BLaER1 treated with 17β-estradiol and CSF1 and Interleukin-3, amounts not matched to agents 10 nM and 100 nM (cell line): ENCODE data around the gene CHCHD6.

ENCODE experiments used
- H3K27ac ChIP-seq, 11 experiments: shearing (Covaris generic); formaldehyde crosslinking; 2 replicates each; pipeline ENCODE4 v1.8.1; 2022
- H3K27me3 ChIP-seq, 11 experiments: shearing (Covaris generic); formaldehyde crosslinking; 2 replicates each; pipeline ENCODE4 v1.8.1; 2022
- H3K36me3 ChIP-seq, 11 experiments: shearing (Covaris generic); formaldehyde crosslinking; 2 replicates each; pipeline ENCODE4 v1.8.1; 2022
- H3K4me1 ChIP-seq, 10 experiments: shearing (Covaris generic); formaldehyde crosslinking; 2 replicates each; pipeline ENCODE4 v1.8.1; 2022
- H3K4me2 ChIP-seq, 11 experiments: shearing (Covaris generic); formaldehyde crosslinking; 2 replicates each; pipeline ENCODE4 v1.8.1; 2022
- H3K4me3 ChIP-seq, 10 experiments: shearing (Covaris generic); formaldehyde crosslinking; 2 replicates each; pipeline ENCODE4 v1.8.1; 2022
- H3K9ac ChIP-seq, 11 experiments: shearing (Covaris generic); formaldehyde crosslinking; 2 replicates each; pipeline ENCODE4 v1.8.1; 2022
- H3K9me3 ChIP-seq, 11 experiments: shearing (Covaris generic); formaldehyde crosslinking; replicated peaks in 1 of 11; 2 replicates each; pipeline ENCODE4 v1.8.1; 2022
- H4K20me1 ChIP-seq, 11 experiments: shearing (Covaris generic); formaldehyde crosslinking; 2 replicates each; pipeline ENCODE4 v1.8.1; 2022
- Cebpa-rat ChIP-seq, 11 experiments: shearing (Covaris generic); IDR thresholded peaks; 2 replicates each; pipeline ENCODE4 v1.8.1; 2022

CHCHD6 gene

DNA sequence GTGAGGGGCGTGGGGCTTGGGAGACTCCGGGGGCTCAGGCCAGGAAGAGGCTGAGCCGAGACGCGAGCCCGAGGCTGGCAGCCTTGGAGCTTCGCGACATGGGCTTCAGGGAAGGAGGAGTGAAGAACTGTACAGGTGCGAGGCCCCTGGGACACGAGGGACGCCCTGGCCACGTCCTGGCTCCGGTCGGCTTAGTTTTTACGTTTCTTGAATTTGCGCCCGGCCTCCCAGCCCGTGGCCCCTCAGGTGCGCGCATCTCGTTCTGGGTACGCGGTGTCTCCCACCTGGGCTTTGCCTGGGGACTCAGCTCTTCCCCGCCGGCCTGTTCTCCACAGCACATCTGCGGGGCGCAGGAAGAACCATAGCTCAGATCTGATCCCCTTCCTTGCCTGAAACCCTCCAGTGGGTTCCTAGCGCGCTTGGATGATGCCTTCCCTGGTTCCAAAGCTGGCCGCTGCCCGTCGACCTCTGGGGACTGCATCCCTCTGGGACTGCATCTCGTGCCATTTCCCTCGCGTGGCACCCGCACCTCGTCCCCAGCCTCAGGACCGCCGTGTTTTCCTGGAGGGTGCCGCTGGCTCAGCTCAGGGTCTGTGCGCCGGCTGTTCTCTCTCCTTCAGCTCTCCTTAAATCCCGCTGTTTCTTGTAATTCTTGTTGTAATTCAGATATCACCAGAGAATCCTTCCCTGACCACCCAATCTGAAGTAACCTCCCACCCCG, 614 bp downstream of the CHCHD6 start:
- peaks cover 13 to 22% (median 18%) of the 10 kb centered on the region in 10 experiments; a peak in 18 of 20 replicates for H3K4me1 ChIP-seq
- H3K4me2 ChIP-seq, result peak overlapping the region; percentile 97 to 99 (median 99)
- peaks cover 5 to 14% (median 8%) of the 10 kb centered on the region in 11 experiments; a peak in 13 of 22 replicates for H3K9me3 ChIP-seq
- H3K9ac ChIP-seq, result peak overlapping the region; percentile 64 to 83 (median 76)
- H3K36me3 ChIP-seq, result peaks cover 0 to 14% (median 7%) of the 10 kb centered on the region in 11 experiments; a peak in 9 of 22 replicates
- no peak for TF ChIP-seq Cebpa-rat (IDR thresholded peaks at IDR 0.05)
- H3K27ac ChIP-seq, result peak overlapping the region in 9 of 11 experiments; percentile 31 to 67 (median 43); a peak in 12 of 22 replicates
- no peaks in the 10 kb centered on the region for H3K27me3 ChIP-seq
- peaks cover 0 to 31% (median 0%) of the 10 kb centered on the region in 11 experiments; a peak in 3 of 22 replicates for H4K20me1 ChIP-seq
- peak overlapping the region; percentile 66 to 84 (median 78) for H3K4me3 ChIP-seq

DNA sequence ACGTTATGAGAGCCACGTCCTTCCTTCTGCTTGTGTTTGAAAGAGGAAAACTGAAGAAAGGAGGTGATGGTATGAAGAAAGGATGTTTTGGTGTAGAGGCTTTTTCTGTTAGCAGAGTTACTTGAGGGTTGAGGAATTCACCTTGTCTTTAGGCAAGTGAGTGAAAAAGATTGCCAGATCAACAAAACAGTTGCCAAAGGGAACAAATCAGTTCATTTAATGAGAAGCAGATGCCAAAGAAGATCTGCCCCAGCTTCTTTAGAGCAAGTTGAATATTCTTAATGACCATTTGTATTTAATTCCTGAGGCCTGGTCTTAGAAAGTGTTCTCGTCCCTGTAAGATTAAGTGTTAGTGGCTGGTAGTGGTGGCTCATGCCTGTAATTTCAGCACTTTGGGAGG, 2.6 kb downstream of the CHCHD6 start:
- no peak for TF ChIP-seq Cebpa-rat (IDR thresholded peaks at IDR 0.05)
- Histone ChIP-seq H3K4me1 (peaks cover 13 to 20% (median 17%) of the 10 kb centered on the region in 10 experiments; a peak in 18 of 20 replicates), H3K9me3 (peaks cover 0 to 10% (median 7%) of the 10 kb centered on the region in 11 experiments; a peak in 8 of 22 replicates), H3K4me2 (no peak overlapping the region), H3K4me3 (no peak overlapping the region), H4K20me1 (peaks cover 0 to 39% (median 0%) of the 10 kb centered on the region in 11 experiments; a peak in 8 of 22 replicates), H3K36me3 (peaks cover 0 to 14% (median 7%) of the 10 kb centered on the region in 11 experiments; a peak in 9 of 22 replicates), H3K27me3 (no peaks in the 10 kb centered on the region), H3K27ac (no peak overlapping the region), H3K9ac (no peak overlapping the region)

DNA sequence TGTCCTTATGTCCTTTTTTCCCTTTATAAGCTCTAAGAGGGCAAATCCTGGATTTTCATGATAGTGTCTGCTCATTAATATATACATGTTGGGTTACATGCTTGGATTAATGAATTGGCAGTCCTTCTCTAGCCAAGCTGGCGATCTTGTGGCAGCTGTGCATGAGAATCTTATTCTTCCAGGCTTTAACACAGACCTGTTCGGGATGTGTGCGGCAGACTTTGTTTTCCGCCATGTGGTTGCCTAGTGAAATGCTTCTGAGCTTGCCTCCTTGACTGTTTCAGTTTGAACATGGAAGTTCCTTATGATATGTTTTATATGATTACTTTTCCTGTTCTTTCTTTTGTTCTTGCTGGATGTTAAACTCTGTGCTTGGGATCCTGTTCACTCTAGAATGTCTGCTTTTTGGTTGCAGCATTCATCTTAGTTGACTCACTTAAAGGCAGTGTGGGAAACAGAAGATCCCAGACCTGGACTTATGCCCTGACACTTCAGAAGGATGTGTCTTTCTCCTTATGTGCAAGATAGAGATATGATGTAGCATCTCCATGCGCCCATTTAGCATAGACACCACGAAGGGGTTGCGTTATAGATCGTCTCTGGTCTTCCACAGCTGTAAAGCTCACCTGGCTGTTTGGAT, 7.2 kb downstream of the CHCHD6 start:
- Histone ChIP-seq H3K4me3 (no peak overlapping the region), H3K9me3 (peaks cover 0 to 10% (median 6%) of the 10 kb centered on the region in 11 experiments; a peak in 5 of 22 replicates), H3K27ac (no peak overlapping the region), H4K20me1 (peaks cover 0 to 67% (median 22%) of the 10 kb centered on the region in 11 experiments; a peak in 12 of 22 replicates), H3K9ac (no peak overlapping the region), H3K36me3 (peaks cover 0 to 14% (median 7%) of the 10 kb centered on the region in 11 experiments; a peak in 9 of 22 replicates), H3K4me2 (no peak overlapping the region), H3K27me3 (no peaks in the 10 kb centered on the region), H3K4me1 (peaks cover 7 to 13% (median 9%) of the 10 kb centered on the region in 10 experiments; a peak in 12 of 20 replicates)
- no peak for TF ChIP-seq Cebpa-rat (IDR thresholded peaks at IDR 0.05)

DNA sequence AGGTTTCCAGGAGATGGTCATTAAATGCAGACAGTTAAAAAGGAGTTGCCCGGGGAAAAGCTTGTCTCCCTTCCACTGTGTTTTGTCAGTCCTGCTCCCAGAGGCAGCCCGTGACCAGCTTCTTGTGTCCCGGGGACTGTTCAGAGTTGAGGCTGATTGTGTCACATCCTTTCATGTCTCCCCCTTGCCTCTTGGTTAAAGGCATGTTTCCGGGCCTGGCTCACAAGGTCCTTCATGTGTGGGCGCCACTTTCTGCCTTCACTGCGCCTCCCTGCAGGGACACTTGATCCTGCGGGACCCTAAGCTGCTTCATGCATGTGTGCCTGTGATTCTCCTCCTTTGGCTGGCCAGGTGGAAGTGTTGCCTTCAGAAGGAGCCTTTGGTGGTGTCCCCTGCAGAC, 9.2 kb downstream of the CHCHD6 start:
- H3K4me1 ChIP-seq, result peaks cover 7 to 13% (median 9%) of the 10 kb centered on the region in 10 experiments; a peak in 12 of 20 replicates
- TF ChIP-seq Cebpa-rat (IDR thresholded peaks at IDR 0.05), result no peak
- no peak overlapping the region for H3K27ac ChIP-seq
- H3K9ac ChIP-seq, result no peak overlapping the region
- H4K20me1 ChIP-seq, result peaks cover 0 to 72% (median 33%) of the 10 kb centered on the region in 11 experiments; a peak in 13 of 22 replicates
- no peaks in the 10 kb centered on the region for H3K27me3 ChIP-seq
- H3K4me2 ChIP-seq, result peak overlapping the region in 9 of 11 experiments; percentile 4 to 50 (median 27); a peak in 10 of 22 replicates
- no peak overlapping the region for H3K4me3 ChIP-seq
- H3K9me3 ChIP-seq, result peaks cover 0 to 10% (median 6%) of the 10 kb centered on the region in 11 experiments; a peak in 5 of 22 replicates
- H3K36me3 ChIP-seq, result peaks cover 0 to 7% (median 1%) of the 10 kb centered on the region in 11 experiments; a peak in 5 of 22 replicates

DNA sequence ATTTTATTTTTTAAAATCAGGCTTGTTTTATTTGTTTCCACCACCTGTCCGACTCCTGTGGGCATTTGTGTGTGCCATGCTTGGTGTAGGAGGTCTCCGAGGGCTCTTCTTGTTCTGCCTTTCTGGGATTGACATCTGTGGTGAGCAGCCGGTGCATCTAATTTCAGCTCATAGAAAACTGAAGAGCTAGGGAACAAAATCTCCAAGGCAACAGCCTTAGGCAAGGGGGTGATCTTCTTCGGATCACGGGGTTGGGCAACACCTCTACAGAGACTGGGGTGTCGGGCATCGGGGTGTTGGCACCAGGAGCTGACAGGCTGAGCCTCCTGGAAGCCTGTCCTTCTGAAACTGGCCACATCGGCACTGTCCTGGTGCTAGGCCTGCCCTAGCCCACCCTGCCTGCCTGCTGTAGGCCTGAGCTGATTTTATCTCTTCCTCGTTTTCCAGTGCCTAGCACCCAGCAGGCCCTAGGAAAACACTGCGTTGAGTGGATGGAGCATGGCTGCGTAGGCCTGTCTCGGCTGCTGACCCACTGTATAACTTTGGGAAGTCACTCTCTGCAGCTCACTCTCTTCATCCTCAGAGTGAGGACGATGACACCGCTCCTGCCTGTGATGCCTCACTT, 10.3 kb downstream of the CHCHD6 start:
- Histone ChIP-seq H3K9ac (no peak overlapping the region), H3K4me1 (peaks cover 7 to 14% (median 9%) of the 10 kb centered on the region in 10 experiments; a peak in 12 of 20 replicates), H3K36me3 (no peaks in the 10 kb centered on the region; a peak in 1 of 22 replicates), H4K20me1 (peaks cover 0 to 84% (median 44%) of the 10 kb centered on the region in 11 experiments; a peak in 13 of 22 replicates), H3K9me3 (peaks cover 0 to 6% (median 3%) of the 10 kb centered on the region in 11 experiments; a peak in 3 of 22 replicates), H3K27me3 (no peaks in the 10 kb centered on the region), H3K27ac (no peak overlapping the region), H3K4me2 (no peak overlapping the region), H3K4me3 (no peak overlapping the region)
- TF ChIP-seq Cebpa-rat (IDR thresholded peaks at IDR 0.05), result no peak

DNA sequence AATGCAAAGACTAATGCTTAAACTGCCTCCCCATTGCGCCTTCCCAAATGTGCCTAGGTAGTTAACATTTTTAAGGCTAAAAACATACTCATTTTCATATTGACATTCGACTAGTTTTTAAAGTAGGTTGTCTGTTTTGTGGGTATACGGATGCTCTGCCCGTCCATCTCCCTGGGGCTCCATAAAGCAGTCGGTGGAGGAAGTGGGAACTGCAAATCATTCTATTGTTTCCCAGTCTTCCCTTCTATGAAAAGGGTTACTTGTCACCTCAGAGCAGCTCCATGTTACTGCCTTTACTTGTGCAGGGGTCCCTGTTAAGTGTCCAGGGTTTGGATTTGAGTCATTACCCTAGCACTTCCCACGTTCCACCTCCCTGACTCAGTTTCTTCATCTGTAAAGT, 10.9 kb downstream of the CHCHD6 start:
- TF ChIP-seq Cebpa-rat (IDR thresholded peaks at IDR 0.05), result no peak
- Histone ChIP-seq H3K4me2 (no peak overlapping the region), H3K4me1 (peaks cover 7 to 14% (median 9%) of the 10 kb centered on the region in 10 experiments; a peak in 12 of 20 replicates), H3K27me3 (no peaks in the 10 kb centered on the region), H3K9me3 (0 out of 22 replicates have a peak, but pooled peaks cover 0 to under 1% (median 0%) of the 10 kb centered on the region in 11 experiments), H3K4me3 (no peak overlapping the region), H4K20me1 (peaks cover 0 to 89% (median 45%) of the 10 kb centered on the region in 11 experiments; a peak in 13 of 22 replicates), H3K36me3 (no peaks in the 10 kb centered on the region), H3K9ac (no peak overlapping the region), H3K27ac (no peak overlapping the region)

DNA sequence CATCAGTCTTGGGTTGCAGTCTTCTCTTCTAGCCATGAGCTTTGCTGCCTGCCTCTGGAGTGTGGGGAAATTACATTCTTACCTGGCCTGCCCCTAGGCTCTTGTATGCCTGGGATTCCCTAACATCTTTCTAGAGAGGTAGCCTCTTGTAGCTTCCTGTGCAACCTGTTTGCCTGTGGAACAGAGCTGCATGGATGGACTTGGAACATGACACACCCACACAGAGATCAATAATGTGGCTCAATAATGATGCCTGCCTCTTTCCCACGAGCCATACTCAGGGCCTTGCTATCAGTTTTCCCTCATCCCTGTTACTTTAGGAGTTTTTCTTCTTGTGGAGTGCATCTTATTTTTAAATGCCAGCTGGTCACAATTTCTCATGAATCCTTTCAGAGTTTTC, 11.4 kb downstream of the CHCHD6 start:
- no peak overlapping the region for H3K27ac ChIP-seq
- no peaks in the 10 kb centered on the region for H3K27me3 ChIP-seq
- peaks cover 0 to 94% (median 50%) of the 10 kb centered on the region in 11 experiments; a peak in 13 of 22 replicates for H4K20me1 ChIP-seq
- H3K4me3 ChIP-seq, result no peak overlapping the region
- H3K9me3 ChIP-seq, result no peaks in the 10 kb centered on the region
- no peak for TF ChIP-seq Cebpa-rat (IDR thresholded peaks at IDR 0.05)
- H3K4me2 ChIP-seq, result no peak overlapping the region; a peak in 1 of 22 replicates
- H3K4me1 ChIP-seq, result peaks cover 7 to 14% (median 9%) of the 10 kb centered on the region in 10 experiments; a peak in 12 of 20 replicates
- H3K36me3 ChIP-seq, result no peaks in the 10 kb centered on the region
- no peak overlapping the region for H3K9ac ChIP-seq

DNA sequence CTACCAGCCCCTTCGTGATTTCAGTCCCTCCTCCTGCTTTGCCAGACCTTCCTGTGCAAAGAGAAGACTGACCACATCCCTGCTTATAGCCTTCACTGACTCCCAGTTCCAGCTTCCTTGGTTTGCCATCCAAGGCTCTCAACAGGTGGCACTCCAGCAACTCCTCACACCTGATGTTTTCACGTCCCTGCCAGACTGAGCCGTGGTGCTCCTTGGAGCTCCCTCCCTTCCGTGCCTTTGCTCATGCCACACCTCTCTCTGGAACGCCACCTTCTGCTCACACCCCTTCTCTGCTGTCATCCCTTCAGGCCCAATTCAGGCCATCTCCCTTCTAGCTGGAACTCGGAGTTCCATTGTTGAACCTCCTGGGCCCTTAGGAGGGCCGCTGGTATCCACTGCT, 12.0 kb downstream of the CHCHD6 start:
- Histone ChIP-seq H3K27me3 (no peaks in the 10 kb centered on the region), H3K36me3 (no peaks in the 10 kb centered on the region), H3K27ac (no peak overlapping the region), H3K9me3 (no peaks in the 10 kb centered on the region), H3K4me2 (peak overlapping the region in 1 of 11 experiments; percentile 15; a peak in 1 of 22 replicates), H3K4me1 (peaks cover 7 to 14% (median 9%) of the 10 kb centered on the region in 10 experiments; a peak in 12 of 20 replicates), H3K9ac (no peak overlapping the region), H3K4me3 (no peak overlapping the region), H4K20me1 (peaks cover 0 to 98% (median 53%) of the 10 kb centered on the region in 11 experiments; a peak in 13 of 22 replicates)
- no peak for TF ChIP-seq Cebpa-rat (IDR thresholded peaks at IDR 0.05)
